Glutamatergic neuron (in vitro differentiated cells): ENCODE measurements around the gene EME2. TPM values are rescaled to one million over a fixed set of nuclear protein-coding genes. Genes with fewer than 3 reads are reported as not detected.

ENCODE experiments used
- DNase-seq: peaks from one replicate; pipeline ENCODE4 v3.0.0; 2022
- H3K27ac Mint-ChIP-seq: one replicate; pipeline ENCODE4 v1.8.0; 2020; ENCODE audit warnings: mild to moderate bottlenecking, mixed read lengths, inconsistent platforms; ENCODE audit not compliant: unreplicated experiment
- H3K27me3 Mint-ChIP-seq: one replicate; pipeline ENCODE4 v1.8.0; 2020; ENCODE audit warnings: mild to moderate bottlenecking, moderate library complexity, mixed read lengths, inconsistent platforms; ENCODE audit not compliant: unreplicated experiment
- H3K36me3 Mint-ChIP-seq: one replicate; pipeline ENCODE4 v1.8.0; 2020; ENCODE audit warnings: mild to moderate bottlenecking, mixed read lengths, inconsistent platforms; ENCODE audit not compliant: unreplicated experiment
- H3K4me1 Mint-ChIP-seq: one replicate; pipeline ENCODE4 v1.8.0; 2020; ENCODE audit warnings: mild to moderate bottlenecking, low read depth, mixed read lengths, inconsistent platforms; ENCODE audit not compliant: unreplicated experiment
- H3K4me3 Mint-ChIP-seq: one replicate; pipeline ENCODE4 v1.8.0; 2020; ENCODE audit warnings: mild to moderate bottlenecking, mixed read lengths, inconsistent platforms; ENCODE audit not compliant: unreplicated experiment
- H3K9me3 Mint-ChIP-seq: one replicate; pipeline ENCODE4 v1.8.0; 2020; ENCODE audit warnings: mild to moderate bottlenecking, moderate library complexity, mixed read lengths, inconsistent platforms; ENCODE audit not compliant: unreplicated experiment
- total RNA-seq: library from RNA; stranded (reverse); fragmentation: NEBNext Ultra II Directional; extraction: Animal tissue kit (Norgen Biotek cat#: 25700); gene quantifications from one replicate; pipeline ENCODE4 v1.2.1, GENCODE V29; 2021; ENCODE audit not compliant: unreplicated experiment
- TF ChIP-seq, protein P1 (sequence below): fragments of 200-600 bp; sonication (generic); IDR thresholded peaks from one replicate; pipeline ENCODE4 v1.5.0; 2021; ENCODE audit not compliant: partially characterized antibody, unreplicated experiment

The EME2 gene
- total RNA-seq, 1 donor from 2014 or later, result 68.7 TPM

DNA sequence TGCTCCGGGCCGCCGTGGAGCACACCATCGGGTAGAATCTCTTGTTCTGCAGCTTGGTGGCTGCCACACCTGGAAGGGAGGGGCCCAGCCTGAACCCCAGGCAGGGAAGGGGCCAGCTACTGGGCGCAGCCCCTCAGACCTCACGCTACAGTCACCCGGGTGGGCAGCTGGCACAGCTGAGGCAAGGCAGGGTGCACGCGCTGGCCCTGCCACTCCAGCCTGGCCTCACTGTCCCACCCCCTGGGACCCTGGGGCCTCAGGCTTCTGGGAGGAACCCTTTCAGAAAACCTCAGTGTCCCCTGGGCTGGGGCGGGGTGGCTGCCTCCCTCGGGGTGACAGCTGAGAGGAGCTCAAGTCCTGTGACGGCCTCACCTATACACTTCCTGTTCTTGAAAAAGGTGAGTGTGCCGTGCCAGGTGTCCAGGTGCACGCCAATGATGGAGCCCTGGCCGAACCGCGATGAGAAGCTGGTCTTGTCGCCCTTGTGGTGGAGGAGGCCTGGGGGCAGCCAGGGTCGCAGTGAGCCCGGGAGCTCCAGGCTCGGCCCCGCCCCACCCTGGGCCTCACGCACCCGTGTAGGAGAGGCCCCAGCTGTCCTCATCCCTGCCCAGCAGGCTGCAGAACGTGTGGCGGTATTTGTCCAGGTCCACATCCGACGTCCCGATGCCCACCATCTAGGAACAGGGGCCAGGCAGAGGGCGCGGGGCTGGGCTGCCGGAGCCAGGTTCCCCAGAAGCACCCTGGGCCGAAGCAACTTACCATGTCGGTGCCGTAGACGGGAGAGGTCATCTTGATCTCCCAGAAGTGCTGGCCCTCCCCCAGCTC lies 5.0 kb downstream of the EME2 start:
- H3K27ac Mint-ChIP-seq, result no peak overlapping the region
- no peak overlapping the region for H3K4me3 Mint-ChIP-seq
- no peaks in the 10 kb centered on the region for H3K36me3 Mint-ChIP-seq
- peaks cover 17% of the 10 kb centered on the region for H3K27me3 Mint-ChIP-seq
- peaks cover 11% of the 10 kb centered on the region for H3K4me1 Mint-ChIP-seq
- TF ChIP-seq, protein P1, sequence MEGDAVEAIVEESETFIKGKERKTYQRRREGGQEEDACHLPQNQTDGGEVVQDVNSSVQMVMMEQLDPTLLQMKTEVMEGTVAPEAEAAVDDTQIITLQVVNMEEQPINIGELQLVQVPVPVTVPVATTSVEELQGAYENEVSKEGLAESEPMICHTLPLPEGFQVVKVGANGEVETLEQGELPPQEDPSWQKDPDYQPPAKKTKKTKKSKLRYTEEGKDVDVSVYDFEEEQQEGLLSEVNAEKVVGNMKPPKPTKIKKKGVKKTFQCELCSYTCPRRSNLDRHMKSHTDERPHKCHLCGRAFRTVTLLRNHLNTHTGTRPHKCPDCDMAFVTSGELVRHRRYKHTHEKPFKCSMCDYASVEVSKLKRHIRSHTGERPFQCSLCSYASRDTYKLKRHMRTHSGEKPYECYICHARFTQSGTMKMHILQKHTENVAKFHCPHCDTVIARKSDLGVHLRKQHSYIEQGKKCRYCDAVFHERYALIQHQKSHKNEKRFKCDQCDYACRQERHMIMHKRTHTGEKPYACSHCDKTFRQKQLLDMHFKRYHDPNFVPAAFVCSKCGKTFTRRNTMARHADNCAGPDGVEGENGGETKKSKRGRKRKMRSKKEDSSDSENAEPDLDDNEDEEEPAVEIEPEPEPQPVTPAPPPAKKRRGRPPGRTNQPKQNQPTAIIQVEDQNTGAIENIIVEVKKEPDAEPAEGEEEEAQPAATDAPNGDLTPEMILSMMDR, result no peak
- DNase-seq, result peak; percentile 16
- peaks cover 6% of the 10 kb centered on the region for H3K9me3 Mint-ChIP-seq

GRCh38 chr16:1778200-1779179 lies 5.9 kb downstream of the EME2 start:
- Mint-ChIP-seq H3K36me3 (no peaks in the 10 kb centered on the region), H3K4me1 (peaks cover 11% of the 10 kb centered on the region), H3K4me3 (no peak overlapping the region), H3K27ac (no peak overlapping the region), H3K9me3 (peaks cover 7% of the 10 kb centered on the region), H3K27me3 (peaks cover 23% of the 10 kb centered on the region)
- TF ChIP-seq, protein P1, result no peak
- DNase-seq, result peak; percentile 18

DNA sequence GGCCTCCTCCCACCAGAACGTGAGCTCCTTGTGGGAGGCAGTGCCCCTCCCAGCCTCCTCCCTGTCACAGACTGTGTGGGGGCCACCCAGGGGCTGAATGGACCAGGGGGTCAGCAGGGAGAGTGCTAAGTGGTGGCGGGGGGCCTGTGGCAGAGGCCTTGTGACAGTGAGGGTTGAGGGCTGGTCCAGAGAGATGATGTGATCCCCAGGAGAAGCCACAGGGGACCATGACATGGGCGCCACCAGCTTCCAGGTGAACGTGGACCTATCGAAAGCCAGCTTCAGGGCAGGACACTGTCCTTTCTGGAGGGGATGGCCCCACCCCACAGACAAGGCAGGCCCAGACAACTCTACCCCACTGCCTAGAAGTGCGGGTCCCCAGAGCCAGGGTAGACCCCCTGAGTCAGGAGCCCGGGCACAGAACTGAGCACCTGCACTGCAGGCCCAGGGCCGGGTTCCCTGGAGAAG lies 6.7 kb downstream of the EME2 start:
- TF ChIP-seq, protein P1, result no peak
- no peak for DNase-seq
- H3K4me3 Mint-ChIP-seq, result no peak overlapping the region
- peaks cover 7% of the 10 kb centered on the region for H3K9me3 Mint-ChIP-seq
- peaks cover 11% of the 10 kb centered on the region for H3K4me1 Mint-ChIP-seq
- H3K27me3 Mint-ChIP-seq, result peaks cover 23% of the 10 kb centered on the region
- H3K27ac Mint-ChIP-seq, result no peak overlapping the region
- H3K36me3 Mint-ChIP-seq, result no peaks in the 10 kb centered on the region

DNA sequence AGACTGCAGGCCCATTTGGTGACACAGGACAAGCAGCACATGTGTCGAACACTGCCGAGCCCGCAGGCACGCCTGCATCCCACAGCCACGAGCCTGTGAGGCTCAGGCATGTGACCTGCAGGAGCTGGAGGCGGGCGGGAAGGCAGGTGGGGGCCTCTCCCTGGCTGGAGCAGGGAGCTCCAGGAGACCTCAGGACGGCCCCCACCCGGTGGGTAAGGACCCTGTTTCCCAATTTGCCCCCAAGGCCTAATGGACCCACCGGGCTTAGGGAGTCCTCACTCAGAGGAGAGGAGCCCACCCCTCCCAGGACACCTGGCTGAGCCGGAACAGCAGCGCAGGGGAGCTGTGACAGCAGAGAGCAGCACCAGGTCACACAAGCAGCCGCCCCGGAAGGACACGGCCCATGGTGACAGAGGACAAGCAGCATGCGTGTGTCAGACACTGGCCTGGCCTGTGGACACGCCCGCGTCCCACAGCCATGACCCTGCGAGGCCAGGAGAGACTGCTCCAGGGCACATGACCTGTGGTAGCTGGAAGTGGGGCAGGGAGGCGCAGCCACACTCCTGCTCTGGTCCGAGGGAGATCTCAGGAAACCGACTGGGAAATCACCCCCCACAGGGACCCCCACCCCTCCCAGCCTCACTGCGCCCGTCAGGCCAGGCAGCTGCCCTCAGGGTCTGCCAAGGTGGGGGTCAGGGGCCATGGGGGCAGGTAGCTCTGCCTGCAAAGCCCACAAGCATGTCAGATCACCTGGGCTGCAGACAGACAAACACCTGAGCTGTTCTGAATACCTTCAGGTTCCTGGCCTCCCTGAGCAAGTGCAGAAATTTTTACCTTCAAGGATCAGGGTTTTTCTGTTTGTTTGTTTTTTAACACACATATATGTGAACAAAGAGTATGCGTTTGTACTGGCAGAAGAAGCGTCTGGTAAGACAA lies 7.4 kb downstream of the EME2 start:
- Mint-ChIP-seq H3K4me3 (no peak overlapping the region), H3K27ac (no peak overlapping the region), H3K36me3 (no peaks in the 10 kb centered on the region), H3K27me3 (peaks cover 23% of the 10 kb centered on the region), H3K9me3 (peaks cover 7% of the 10 kb centered on the region), H3K4me1 (peaks cover 10% of the 10 kb centered on the region)
- peak; percentile 14 for DNase-seq
- TF ChIP-seq, protein P1, result no peak
